Fibroblast of lung (primary cell): ENCODE results near the gene P4HA1.

Source experiments
- EZH2 ChIP-seq: IDR thresholded peaks from 2 replicates; pipeline ENCODE4 v1.5.1; 2012; ENCODE audit warnings: low read length, control low read depth, mild to moderate bottlenecking; ENCODE audit errors: missing control alignments
- TF ChIP-seq, protein P1 (sequence below), 2 donors: IDR thresholded peaks in 1 of 2; conservative IDR thresholded peaks in 1 of 2; 1 replicate in 1 of 2; 2 replicates in 1 of 2; pipeline ENCODE4 v1.5.1; 2011 to 2012; ENCODE audit warnings: low read length in 2 of 2, control low read depth in 1 of 2, inconsistent platforms in 1 of 2, low read depth in 1 of 2, mild to moderate bottlenecking in 1 of 2

DNA sequence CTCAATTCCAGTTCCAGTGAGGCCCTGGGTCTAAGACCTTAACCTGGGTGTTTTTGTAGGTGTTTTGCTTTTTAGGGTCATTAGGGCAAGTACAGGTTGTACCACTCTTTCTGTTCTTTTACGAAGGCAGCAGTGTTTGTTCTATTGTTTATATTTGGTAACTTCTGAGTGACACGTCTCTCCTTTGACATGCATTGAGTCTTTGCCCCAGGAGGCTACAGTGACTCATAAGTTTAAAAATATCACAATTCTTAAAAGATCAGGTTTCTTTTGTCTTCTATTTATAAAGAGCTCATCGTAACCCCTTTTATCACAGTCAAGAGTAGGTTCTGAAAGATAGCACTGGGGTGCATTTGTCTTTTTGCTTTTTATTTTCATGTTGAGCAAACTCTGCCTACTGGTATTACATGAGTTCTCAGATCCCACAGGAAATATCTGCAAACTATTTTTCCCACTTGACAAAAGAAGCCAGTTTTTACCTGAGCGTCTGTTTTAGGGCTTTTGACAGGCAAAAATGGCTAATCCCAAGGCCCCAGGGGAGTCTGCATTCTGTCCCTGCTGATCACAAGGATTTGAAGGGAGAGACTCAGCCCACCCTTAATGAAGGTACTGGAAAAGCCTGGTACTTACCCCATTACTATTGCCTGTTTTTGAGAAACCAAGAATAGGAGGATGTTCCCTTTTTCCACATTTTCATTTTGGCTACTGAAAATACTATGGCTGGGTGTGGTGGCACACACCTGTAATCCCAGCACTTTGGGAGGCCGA is 21.5 kb upstream of the P4HA1 start:
- TF ChIP-seq, protein P1, sequence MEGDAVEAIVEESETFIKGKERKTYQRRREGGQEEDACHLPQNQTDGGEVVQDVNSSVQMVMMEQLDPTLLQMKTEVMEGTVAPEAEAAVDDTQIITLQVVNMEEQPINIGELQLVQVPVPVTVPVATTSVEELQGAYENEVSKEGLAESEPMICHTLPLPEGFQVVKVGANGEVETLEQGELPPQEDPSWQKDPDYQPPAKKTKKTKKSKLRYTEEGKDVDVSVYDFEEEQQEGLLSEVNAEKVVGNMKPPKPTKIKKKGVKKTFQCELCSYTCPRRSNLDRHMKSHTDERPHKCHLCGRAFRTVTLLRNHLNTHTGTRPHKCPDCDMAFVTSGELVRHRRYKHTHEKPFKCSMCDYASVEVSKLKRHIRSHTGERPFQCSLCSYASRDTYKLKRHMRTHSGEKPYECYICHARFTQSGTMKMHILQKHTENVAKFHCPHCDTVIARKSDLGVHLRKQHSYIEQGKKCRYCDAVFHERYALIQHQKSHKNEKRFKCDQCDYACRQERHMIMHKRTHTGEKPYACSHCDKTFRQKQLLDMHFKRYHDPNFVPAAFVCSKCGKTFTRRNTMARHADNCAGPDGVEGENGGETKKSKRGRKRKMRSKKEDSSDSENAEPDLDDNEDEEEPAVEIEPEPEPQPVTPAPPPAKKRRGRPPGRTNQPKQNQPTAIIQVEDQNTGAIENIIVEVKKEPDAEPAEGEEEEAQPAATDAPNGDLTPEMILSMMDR (conservative IDR thresholded peaks at IDR 0.05 in 1 of 2, IDR thresholded peaks at IDR 0.05 in 1 of 2; ENCODE audit: low read depth in 1 of 2, low read length in 2 of 2): no peak
- no peak for TF ChIP-seq EZH2
